ENCODE measurements around the gene DUT. TPM values are rescaled to one million over a fixed set of nuclear protein-coding genes. Genes with fewer than 3 reads are reported as not detected.
"Not testable (repeated sequence)": the region's sequence is repeated elsewhere in the genome, so short reads cannot be mapped to it uniquely, and the experiment has no call there.

DUT gene
- total RNA-seq, 1 donor from 2014 or later, result 62.8 TPM

- DNase-seq (ENCODE audit: low spot score in 2 of 2); FAIRE-seq: not testable (repeated sequence)
These were observed 5.0 kb upstream of the DUT start for GRCh38 chr15:48326180-48326579.

- no peak for FAIRE-seq
- DNase-seq (ENCODE audit: low spot score in 2 of 2), result no peak
These were observed 984 bp upstream of the DUT start for GRCh38 chr15:48330105-48330785.

- DNase-seq (ENCODE audit: low spot score in 2 of 2) (peak; percentile 79 to 84), FAIRE-seq (no peak)
These were observed 790 bp downstream of the DUT start for GRCh38 chr15:48331796-48332641.

- no peak for DNase-seq (ENCODE audit: low spot score in 2 of 2)
These were observed 1.4 kb downstream of the DUT start for GRCh38 chr15:48332642-48333034.

GRCh38 chr15:48333540-48333939, 2.3 kb downstream of the DUT start:
- DNase-seq (ENCODE audit: low spot score in 2 of 2) (no peak), FAIRE-seq (no peak)

More at GRCh38 chr15:48332642-48333034, 1.4 kb downstream of the DUT start:
- no peak for FAIRE-seq

- FAIRE-seq, result no peak
- DNase-seq (ENCODE audit: low spot score in 2 of 2), result no peak
These were observed 3.0 kb downstream of the DUT start for GRCh38 chr15:48334260-48334659.

GRCh38 chr15:48336940-48337339, 5.7 kb downstream of the DUT start:
- FAIRE-seq (no peak), DNase-seq (ENCODE audit: low spot score in 2 of 2) (no peak)

- DNase-seq (ENCODE audit: low spot score in 2 of 2) (no peak), FAIRE-seq (no peak)
These were observed 6.4 kb downstream of the DUT start for GRCh38 chr15:48337607-48338006.

DNA sequence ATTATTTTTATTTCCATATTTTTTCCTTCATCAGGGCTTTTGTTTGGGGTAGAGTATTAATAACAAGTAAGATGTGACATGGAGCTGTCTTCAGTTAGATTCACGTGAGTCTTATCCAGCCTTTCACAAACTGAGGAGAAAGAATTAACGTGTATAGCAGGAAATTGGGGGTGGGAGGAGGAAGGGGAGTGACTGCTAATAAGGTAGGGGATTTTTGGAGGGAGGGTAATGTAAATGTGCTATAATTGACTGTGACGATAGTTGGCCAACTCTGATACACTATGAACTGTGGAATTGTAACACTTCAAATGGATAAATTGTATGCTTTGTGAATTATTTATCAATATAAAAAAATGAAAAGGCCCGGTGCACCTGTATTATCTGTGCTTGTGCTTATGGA, 8.9 kb downstream of the DUT start:
- no peak for FAIRE-seq
- no peak for DNase-seq (ENCODE audit: low spot score in 2 of 2)

GRCh38 chr15:48343865-48344264, 12.6 kb downstream of the DUT start:
- FAIRE-seq (no peak), DNase-seq (ENCODE audit: low spot score in 2 of 2) (no peak)

- FAIRE-seq (no peak), DNase-seq (ENCODE audit: low spot score in 2 of 2) (no peak)
These were observed 14.3 kb downstream of the DUT start for GRCh38 chr15:48345516-48345915.

GRCh38 chr15:48352474-48353072, 21.3 kb downstream of the DUT start:
- DNase-seq (ENCODE audit: low spot score in 2 of 2), result peak in 1 of 2 donors; percentile 40
- FAIRE-seq, result peak; percentile 3

GRCh38 chr15:48354694-48355303, 23.6 kb downstream of the DUT start:
- no peak for FAIRE-seq

DNA sequence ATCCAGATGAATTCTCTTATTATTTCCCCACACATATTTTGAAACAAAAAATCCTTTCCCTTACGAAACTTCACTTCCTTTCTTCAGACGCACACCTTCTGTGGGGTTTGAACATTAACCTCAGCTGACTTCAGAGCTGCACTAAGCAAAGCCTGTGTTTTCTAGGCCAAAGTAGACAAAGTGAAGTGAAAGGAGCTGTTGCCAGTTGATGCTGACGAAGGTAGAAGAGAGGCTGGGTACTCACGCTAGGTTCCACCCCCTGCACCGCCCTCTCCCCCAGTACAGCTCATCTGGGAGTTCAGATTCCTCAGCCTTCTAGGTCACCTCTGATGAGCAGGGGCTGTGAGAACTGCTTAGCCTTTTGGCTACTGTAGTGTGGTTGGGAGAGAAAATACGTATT, 24.1 kb downstream of the DUT start:
- no peak for DNase-seq (ENCODE audit: low spot score in 2 of 2)
- no peak for FAIRE-seq

More at GRCh38 chr15:48354694-48355303, 23.6 kb downstream of the DUT start:
- DNase-seq (ENCODE audit: low spot score in 2 of 2), result no peak

DNA sequence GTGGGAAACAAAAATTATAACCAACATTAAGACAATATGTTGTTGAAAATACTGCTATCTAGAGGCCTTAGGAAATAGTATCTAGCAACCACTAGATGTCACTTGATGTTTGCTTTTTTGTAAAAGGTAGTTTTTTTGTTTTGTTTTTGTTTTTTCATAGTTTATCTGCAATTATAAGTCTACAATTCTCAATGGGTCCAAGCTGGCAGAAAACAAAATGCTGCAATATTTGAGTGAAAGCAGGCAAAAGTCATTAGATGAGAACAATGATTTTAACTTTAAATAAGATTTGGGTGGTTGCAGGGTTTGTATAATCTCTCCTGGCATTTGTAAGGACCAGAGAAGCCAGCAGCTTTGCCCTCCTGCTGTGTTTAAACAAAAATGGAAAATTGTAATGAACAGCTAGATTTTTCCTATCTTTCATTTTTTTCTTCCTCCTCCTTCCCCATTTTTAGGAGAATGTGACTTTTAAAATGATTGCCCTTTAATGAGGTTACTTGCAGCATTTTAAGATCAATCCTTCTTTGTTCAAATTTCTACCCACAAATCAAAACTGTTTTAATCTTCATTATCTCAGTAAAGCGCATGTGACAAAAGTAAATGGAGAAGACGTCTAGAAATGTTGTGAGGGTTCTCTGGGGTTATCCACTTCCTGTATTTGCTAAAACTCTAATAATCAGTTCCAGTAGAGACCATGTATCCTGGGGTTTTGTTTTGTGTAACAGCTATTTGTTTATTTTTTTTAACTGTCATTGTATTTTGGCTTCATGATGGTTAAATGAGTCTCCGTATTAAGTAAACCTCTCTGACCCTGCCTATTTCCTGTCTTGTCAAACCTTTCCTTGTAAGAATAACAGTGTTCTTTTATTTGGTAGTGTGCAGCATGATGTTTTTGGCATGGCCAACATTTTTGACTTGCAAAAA, 27.3 kb downstream of the DUT start:
- DNase-seq (ENCODE audit: low spot score in 2 of 2) (peak in 1 of 2 donors; percentile 30), FAIRE-seq (peak; percentile 63)

DNA sequence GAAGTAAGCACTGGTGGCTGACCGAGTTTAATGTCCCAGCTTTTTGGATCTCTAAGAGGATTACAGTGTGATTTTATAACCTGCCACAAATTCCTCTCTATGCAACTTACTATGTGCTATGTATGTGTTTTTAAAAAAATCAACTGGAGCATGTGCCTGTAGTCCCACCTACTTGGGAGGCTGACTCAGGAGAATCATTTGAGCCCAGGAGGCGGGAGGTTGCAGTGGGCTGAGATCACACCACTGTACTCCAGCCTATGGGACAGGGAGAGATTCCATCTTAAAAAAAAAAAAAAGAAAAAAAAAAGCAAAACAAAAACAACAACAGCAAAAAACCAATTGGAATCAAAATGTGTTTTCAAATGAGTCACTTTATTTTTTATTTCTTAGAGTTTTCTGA, 29.6 kb downstream of the DUT start:
- FAIRE-seq (no peak), DNase-seq (ENCODE audit: low spot score in 2 of 2) (no peak)

DNA sequence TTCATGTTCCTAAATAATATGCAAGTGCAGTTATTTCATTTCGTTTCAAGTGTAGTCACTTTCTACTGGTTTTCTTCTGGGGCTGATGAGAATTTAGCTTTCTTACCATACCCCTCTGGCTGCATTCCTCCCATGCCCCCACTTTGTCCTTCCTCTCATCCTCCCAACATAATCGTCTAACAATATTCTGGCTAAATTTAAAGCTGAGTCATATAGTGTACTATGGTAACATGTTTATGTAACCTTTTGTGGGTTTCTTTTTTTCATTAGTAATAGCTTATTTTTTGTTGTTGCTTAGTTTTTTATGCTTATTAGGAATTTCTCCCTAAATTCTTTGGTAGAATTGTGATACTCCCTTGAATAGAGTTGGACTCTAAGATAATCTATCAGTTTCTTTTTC, 30.5 kb downstream of the DUT start:
- FAIRE-seq (no peak), DNase-seq (ENCODE audit: low spot score in 2 of 2) (no peak)

- DNase-seq (ENCODE audit: low spot score in 2 of 2) (no peak), FAIRE-seq (no peak)
These were observed 32.2 kb downstream of the DUT start for GRCh38 chr15:48363474-48363873.

GRCh38 chr15:48365575-48365974, 34.3 kb downstream of the DUT start:
- FAIRE-seq, result peak; percentile 50
- no peak for DNase-seq (ENCODE audit: low spot score in 2 of 2)

All from frontal cortex (tissue), 4 donors.